IMR-90 (cell line): Measurements from ENCODE around the gene SGO2. TPM values are rescaled to one million over a fixed set of nuclear protein-coding genes. Genes with fewer than 3 reads are reported as not detected.

Experiments
- ATAC-seq: fragments of 200-7000 bp; cut with Tn5 transposase; 2 replicates; pipeline ENCODE4 v1.9.1; 2020; ENCODE audit warnings: low read depth, mild to moderate bottlenecking, moderate library complexity
- BruUV-seq: library from RNA; stranded (reverse); fragments of 400-500 nt; replicated peaks from 2 replicates; lab custom pipeline; 2021; lab: Mats Ljungman, UMichigan
- CTCF ChIA-PET: fragments of 300-600 bp; formaldehyde crosslinking; extraction: SDS; loops from one replicate; lab custom pipeline; 2021; ENCODE audit warnings: antibody characterized with exemption; lab: Yijun Ruan, JAX
- POLR2A ChIA-PET: fragments of 300-600 bp; sonication (Branson Sonifier 250); formaldehyde crosslinking; loops from one replicate; lab custom pipeline; 2022; ENCODE audit warnings: antibody characterized with exemption; ENCODE audit not compliant: unreplicated experiment; lab: Charles Lee
- DNase-seq: peaks from one replicate; pipeline ENCODE4 v3.0.0; 2013
- H2AFZ ChIP-seq: replicated peaks from 2 replicates; pipeline ENCODE3; 2013; ENCODE audit warnings: low read length, mild to moderate bottlenecking; ENCODE audit not compliant: poor library complexity
- H2AK5ac ChIP-seq: 2 replicates; pipeline ENCODE4 v1.6.1; 2013; ENCODE audit warnings: low read depth, low read length, inconsistent platforms
- H2AK9ac ChIP-seq: replicated peaks from 2 replicates; pipeline ENCODE3; 2013; ENCODE audit warnings: mild to moderate bottlenecking, low read depth, low read length, moderate library complexity; ENCODE audit not compliant: poor library complexity
- H2BK120ac ChIP-seq: 2 replicates; pipeline ENCODE4 v1.6.1; 2013; ENCODE audit warnings: low read depth, low read length, inconsistent platforms
- H2BK15ac ChIP-seq: 3 replicates; pipeline ENCODE4 v1.6.1; 2013; ENCODE audit warnings: low read depth, low read length, inconsistent platforms
- H2BK20ac ChIP-seq: 2 replicates; pipeline ENCODE4 v1.6.1; 2013; ENCODE audit warnings: low read depth, mild to moderate bottlenecking, inconsistent platforms, low read length, moderate library complexity
- H2BK5ac ChIP-seq: 2 replicates; pipeline ENCODE4 v1.6.1; 2013; ENCODE audit warnings: mild to moderate bottlenecking, low read depth, low read length, inconsistent platforms; ENCODE audit not compliant: poor library complexity, severe bottlenecking
- H3K14ac ChIP-seq: replicated peaks from 2 replicates; pipeline ENCODE4 v1.6.1; 2013; ENCODE audit warnings: low read depth, low read length, inconsistent platforms
- H3K18ac ChIP-seq: 2 replicates; pipeline ENCODE4 v1.6.1; 2013; ENCODE audit warnings: low read depth, low read length, control low read depth
- H3K23ac ChIP-seq: 2 replicates; pipeline ENCODE4 v1.6.1; 2013; ENCODE audit warnings: low read depth, low read length, inconsistent platforms
- H3K27ac ChIP-seq: 2 replicates; pipeline ENCODE4 v1.5.1; 2013; ENCODE audit warnings: mild to moderate bottlenecking, control low read depth, low read length; ENCODE audit not compliant: insufficient read depth
- H3K27me3 ChIP-seq: 2 replicates; pipeline ENCODE4 v1.6.1; 2013; ENCODE audit warnings: low read length; ENCODE audit not compliant: control insufficient read depth, insufficient read depth
- H3K36me3 ChIP-seq: 2 replicates; pipeline ENCODE4 v1.6.1; 2013; ENCODE audit warnings: low read length, mixed read lengths; ENCODE audit not compliant: control insufficient read depth, insufficient read depth
- H3K4ac ChIP-seq: 2 replicates; pipeline ENCODE4 v1.6.1; 2013; ENCODE audit warnings: low read depth, low read length, inconsistent platforms
- H3K4me1 ChIP-seq: 2 replicates; pipeline ENCODE4 v1.6.1; 2013; ENCODE audit warnings: low read length, mixed read lengths; ENCODE audit not compliant: control insufficient read depth, insufficient read depth
- H3K4me2 ChIP-seq: 2 replicates; pipeline ENCODE4 v1.6.1; 2013; ENCODE audit warnings: low read depth, mild to moderate bottlenecking, control low read depth, low read length, moderate library complexity
- H3K4me3 ChIP-seq: 2 replicates; pipeline ENCODE4 v1.5.1; 2013; ENCODE audit warnings: low read depth, mild to moderate bottlenecking, control low read depth, low read length, moderate library complexity; ENCODE audit not compliant: insufficient read depth
- H3K56ac ChIP-seq: 2 replicates; pipeline ENCODE4 v1.6.1; 2013; ENCODE audit warnings: low read length, inconsistent platforms; ENCODE audit not compliant: insufficient read depth; ENCODE audit errors: extremely low read depth
- H3K79me1 ChIP-seq, 2 experiments: 2 replicates each; pipeline ENCODE4 v1.6.1; 2013; ENCODE audit warnings: low read length in 2 of 2, inconsistent platforms in 1 of 2, low read depth in 1 of 2
- H3K9ac ChIP-seq: 2 replicates; pipeline ENCODE4 v1.6.1; 2013; ENCODE audit warnings: low read depth, low read length, control low read depth
- H3K9me1 ChIP-seq: 2 replicates; pipeline ENCODE4 v1.6.1; 2013; ENCODE audit warnings: low read length, inconsistent platforms; ENCODE audit not compliant: insufficient read depth
- H3K9me3 ChIP-seq: 2 replicates; pipeline ENCODE4 v1.6.1; 2013; ENCODE audit warnings: low read length; ENCODE audit not compliant: control insufficient read depth, insufficient read depth
- H4K20me1 ChIP-seq: 2 replicates; pipeline ENCODE4 v1.6.1; 2013; ENCODE audit warnings: low read length, inconsistent platforms; ENCODE audit not compliant: insufficient read depth
- H4K5ac ChIP-seq: 2 replicates; pipeline ENCODE4 v1.6.1; 2013; ENCODE audit warnings: mild to moderate bottlenecking, low read depth, low read length, control low read depth
- H4K8ac ChIP-seq, 2 experiments: 2 replicates each; pipeline ENCODE4 v1.6.1; 2013; ENCODE audit warnings: low read depth in 2 of 2, low read length in 2 of 2, control low read depth in 1 of 2, inconsistent platforms in 1 of 2
- H4K91ac ChIP-seq: 2 replicates; pipeline ENCODE4 v1.6.1; 2013; ENCODE audit warnings: low read depth, low read length, inconsistent platforms; ENCODE audit not compliant: insufficient read depth
- MAFK ChIP-seq: IDR thresholded peaks from 2 replicates; pipeline ENCODE4 v1.6.1; 2012; ENCODE audit warnings: low read depth, low read length, improper control_type of control experiment
- RFX5 ChIP-seq: IDR thresholded peaks from 2 replicates; pipeline ENCODE4 v1.8.0; 2012; ENCODE audit warnings: low read depth, mild to moderate bottlenecking, low read length, moderate library complexity
- dilution Hi-C: fragments of 300-500 bp; cut with HindIII; formaldehyde crosslinking; loops from one replicate; pipeline ENCODE4 v1.14.3; 2018; ENCODE audit warnings: low sequenced_read_pairs; ENCODE audit not compliant: unreplicated experiment
- in situ Hi-C: fragments of 300-500 bp; cut with MboI; formaldehyde crosslinking; loops from 3 replicates; pipeline ENCODE4 v1.14.3; 2019; ENCODE audit warnings: low sequenced_read_pairs, inconsistent platforms, mixed read lengths
- intact Hi-C: fragments of 100-400 bp; cut with micrococcal nuclease; formaldehyde crosslinking; loops from 2 replicates; pipeline ENCODE4 v1.10.0; 2022
- polyA plus RNA-seq, 3 experiments: library from polyadenylated mRNA; depleted of rRNA; stranded (reverse); fragments of >200 nt; gene quantifications; 2 replicates each; pipeline ENCODE4 v1.2.3, GENCODE V29; 2012; ENCODE audit warnings: low replicate concordance in 1 of 3
- total RNA-seq: library from RNA; depleted of rRNA; stranded (reverse); fragments of >200 nt; gene quantifications from 2 replicates; pipeline ENCODE4 v1.2.3, GENCODE V29; 2012

The SGO2 gene
- total and polyA plus RNA-seq, 2 of the 4 experiments (the other 2 are of a cell fraction), result 5.4 to 6.3 TPM

GRCh38 chr2:200590090-200590489 is 64.1 kb downstream of the SGO2 start:
- Histone ChIP-seq H2BK5ac (no peak overlapping the region), H4K91ac (no peak overlapping the region), H3K4ac (no peak overlapping the region), H3K9me1 (peaks cover 3% of the 10 kb centered on the region; the same call in 1 of the 2 replicates), H2BK15ac (no peak overlapping the region), H2AK9ac (no peak overlapping the region), H3K9ac (no peak overlapping the region), H3K27me3 (no peaks in the 10 kb centered on the region; the same call in 1 of the 2 replicates), H2BK120ac (no peak overlapping the region), H3K4me3 (no peak overlapping the region), H3K36me3 (no peaks in the 10 kb centered on the region), H3K27ac (no peak overlapping the region), H4K5ac (no peak overlapping the region), H3K18ac (no peak overlapping the region), H3K4me2 (no peak overlapping the region), H4K20me1 (no peaks in the 10 kb centered on the region), H2AFZ (no peak overlapping the region), H3K79me1 (no peaks in the 10 kb centered on the region), H3K4me1 (no peaks in the 10 kb centered on the region), H3K9me3 (no peaks in the 10 kb centered on the region), H2BK20ac (no peak overlapping the region), H3K23ac (no peak overlapping the region), H3K14ac (no peak overlapping the region), H3K56ac (no peak overlapping the region), H2AK5ac (no peak overlapping the region), H4K8ac (no peak overlapping the region)
- dilution Hi-C loops (no loop called here), in situ Hi-C loops (no loop called here), intact Hi-C loops (no loop called here)
- TF ChIP-seq RFX5 (no peak), MAFK (no peak)
- DNase-seq, result no peak
- no TSS peak for BruUV-seq
- ATAC-seq, result no peak
- CTCF ChIA-PET, result no interaction called here
- POLR2A ChIA-PET, result no interaction called here
